Naive thymus-derived CD4-positive, alpha-beta T cell (primary cell): ENCODE data around the gene WTAP. TPM values are rescaled to one million over a fixed set of nuclear protein-coding genes. Genes with fewer than 3 reads are reported as not detected.

Experiments used
- ATAC-seq: fragments of 150-1000 bp; cut with Tn5 transposase; 2 replicates; pipeline ENCODE4 v1.10.0; 2021; ENCODE audit warnings: mild to moderate bottlenecking, moderate library complexity
- CTCF ChIA-PET: fragments of 350-600 bp; sonication (Branson Sonifier 250); formaldehyde crosslinking; loops from one replicate; lab custom pipeline; 2021; ENCODE audit warnings: antibody characterized with exemption; lab: Charles Lee
- POLR2A ChIA-PET: fragments of 350-600 bp; sonication (Branson Sonifier 250); formaldehyde crosslinking; loops from one replicate; lab custom pipeline; 2021; ENCODE audit warnings: antibody characterized with exemption, inconsistent platforms; lab: Charles Lee
- DNase-seq, 9 donors: peaks; one replicate each; pipeline versions ENCODE4 v3.0.0 to v3.0.0-alpha.2; 2020 to 2022; ENCODE audit warnings: mixed read lengths in 1 of 9
- H3K27ac ChIP-seq: one replicate; pipeline ENCODE4 v1.7.0; 2013; ENCODE audit warnings: mild to moderate bottlenecking, low read depth, low read length, moderate library complexity
- H3K27me3 ChIP-seq, 2 donors: one replicate each; pipeline ENCODE4 v1.7.0; 2013; ENCODE audit warnings: low read length in 2 of 2, mild to moderate bottlenecking in 2 of 2, moderate library complexity in 2 of 2; ENCODE audit not compliant: control insufficient read depth in 2 of 2, insufficient read depth in 2 of 2
- H3K36me3 ChIP-seq, 3 experiments: 1 replicate in 2 of 3; 2 replicates in 1 of 3; pipeline ENCODE4 v1.7.0; 2013; ENCODE audit warnings: low read length in 3 of 3, mild to moderate bottlenecking in 3 of 3, moderate library complexity in 1 of 3; ENCODE audit not compliant: insufficient read depth in 3 of 3, control insufficient read depth in 2 of 3
- H3K4me1 ChIP-seq, 2 donors: one replicate each; pipeline ENCODE4 v1.7.0; 2013; ENCODE audit warnings: low read length in 2 of 2, mild to moderate bottlenecking in 2 of 2, moderate library complexity in 1 of 2; ENCODE audit not compliant: control insufficient read depth in 2 of 2, insufficient read depth in 2 of 2
- H3K4me3 ChIP-seq: 2 replicates; pipeline ENCODE4 v1.7.0; 2013; ENCODE audit warnings: mild to moderate bottlenecking, low read length
- H3K9me3 ChIP-seq, 3 experiments: 1 replicate in 2 of 3; 2 replicates in 1 of 3; pipeline ENCODE4 v1.7.0; 2013; ENCODE audit warnings: low read length in 3 of 3; ENCODE audit not compliant: control insufficient read depth in 2 of 3
- H3K27ac Mint-ChIP-seq, 9 donors: one replicate each; pipeline ENCODE4 v1.8.0; 2020 to 2022; ENCODE audit warnings: mixed read lengths in 9 of 9, mild to moderate bottlenecking in 8 of 9, moderate library complexity in 5 of 9, inconsistent platforms in 2 of 9
- H3K27me3 Mint-ChIP-seq, 5 donors: one replicate each; pipeline ENCODE4 v1.8.0; 2021 to 2022; ENCODE audit warnings: mixed read lengths in 5 of 5, mild to moderate bottlenecking in 1 of 5
- H3K36me3 Mint-ChIP-seq, 5 donors: one replicate each; pipeline ENCODE4 v1.8.0; 2020 to 2022; ENCODE audit warnings: mixed read lengths in 5 of 5, mild to moderate bottlenecking in 3 of 5, inconsistent platforms in 1 of 5
- H3K4me1 Mint-ChIP-seq, 7 donors: one replicate each; pipeline ENCODE4 v1.8.0; 2020 to 2022; ENCODE audit warnings: mixed read lengths in 7 of 7, mild to moderate bottlenecking in 3 of 7, inconsistent platforms in 1 of 7
- H3K4me3 Mint-ChIP-seq, 10 donors: one replicate each; pipeline ENCODE4 v1.8.0; 2020 to 2022; ENCODE audit warnings: mild to moderate bottlenecking in 10 of 10, mixed read lengths in 10 of 10, moderate library complexity in 6 of 10, inconsistent platforms in 2 of 10
- H3K9me3 Mint-ChIP-seq, 11 donors: one replicate each; pipeline ENCODE4 v1.8.0; 2020 to 2022; ENCODE audit warnings: mixed read lengths in 11 of 11, mild to moderate bottlenecking in 4 of 11, inconsistent platforms in 1 of 11, moderate library complexity in 1 of 11
- intact Hi-C, 2 donors: fragments of 100-400 bp; cut with micrococcal nuclease; formaldehyde crosslinking; loops; one replicate each; pipeline ENCODE4 v1.15.1; 2023
- polyA plus RNA-seq, 2 donors: library from polyadenylated mRNA; unstranded; fragments of 300-500 nt; fragmentation: Illumina TruSeq; gene quantifications; one replicate each; pipeline ENCODE4 v1.2.3, GENCODE V29; 2021
- total RNA-seq, 6 experiments: library from RNA in 5 of 6; stranded (reverse) in 5 of 6; gene quantifications; 1 replicate in 5 of 6; 2 replicates in 1 of 6; pipeline ENCODE4 v1.2.3 and lab custom pipeline; 2021 to 2026

WTAP gene
- total and polyA plus RNA-seq, 7 experiments from 2014 or later, result 117 to 152 (median 133) TPM

DNA sequence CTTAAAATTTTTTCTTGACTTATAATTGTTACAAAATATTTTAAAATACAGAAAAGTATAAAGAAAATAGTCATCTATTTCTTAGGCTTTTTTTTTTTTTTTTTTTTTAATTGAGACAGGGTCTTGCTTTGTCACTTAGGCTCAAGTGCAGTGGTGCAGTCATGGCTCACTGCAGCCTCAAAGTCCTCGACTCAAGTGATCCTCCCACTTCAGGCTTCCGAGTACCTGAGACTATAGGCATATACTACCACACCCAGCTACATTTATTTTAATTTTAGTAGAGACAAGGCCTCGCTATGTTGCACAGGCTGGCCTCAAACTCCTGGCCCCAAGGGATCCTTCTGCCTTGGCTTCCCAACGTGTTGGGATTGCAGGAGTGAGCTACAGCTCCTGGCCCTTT, 29.2 kb downstream of the WTAP start:
- H3K4me3 ChIP-seq, result no peak overlapping the region
- ATAC-seq, result no peak
- H3K27me3 ChIP-seq, result no peaks in the 10 kb centered on the region
- Mint-ChIP-seq H3K27me3 (no peaks in the 10 kb centered on the region), H3K36me3 (peaks cover 4 to 34% (median 31%) of the 10 kb centered on the region in 5 donors), H3K27ac (peak overlapping the region in 2 of 9 donors; percentile 26 to 51), H3K4me1 (peaks cover 10 to 37% (median 22%) of the 10 kb centered on the region in 7 donors), H3K9me3 (no peaks in the 10 kb centered on the region), H3K4me3 (no peak overlapping the region)
- H3K4me1 ChIP-seq, result peaks cover 0 to 6% of the 10 kb centered on the region in 2 donors
- DNase-seq, result no peak
- intact Hi-C loops, result no loop called here
- no peak overlapping the region for H3K27ac ChIP-seq
- CTCF ChIA-PET, result interaction anchor here (0.6 kb wide), 2 partner anchors 16 to 34 kb away, joined by 3 read pairs; partner anchors contain the start of gene MRPL18
- POLR2A ChIA-PET, result interaction anchor here (1.2 kb wide), 1 partner anchor 28 kb away, joined by 3 read pairs; no protein-coding TSS in a partner anchor
- H3K36me3 ChIP-seq, result peaks cover 9 to 46% (median 28%) of the 10 kb centered on the region in 3 experiments
- H3K9me3 ChIP-seq, result no peaks in the 10 kb centered on the region

DNA sequence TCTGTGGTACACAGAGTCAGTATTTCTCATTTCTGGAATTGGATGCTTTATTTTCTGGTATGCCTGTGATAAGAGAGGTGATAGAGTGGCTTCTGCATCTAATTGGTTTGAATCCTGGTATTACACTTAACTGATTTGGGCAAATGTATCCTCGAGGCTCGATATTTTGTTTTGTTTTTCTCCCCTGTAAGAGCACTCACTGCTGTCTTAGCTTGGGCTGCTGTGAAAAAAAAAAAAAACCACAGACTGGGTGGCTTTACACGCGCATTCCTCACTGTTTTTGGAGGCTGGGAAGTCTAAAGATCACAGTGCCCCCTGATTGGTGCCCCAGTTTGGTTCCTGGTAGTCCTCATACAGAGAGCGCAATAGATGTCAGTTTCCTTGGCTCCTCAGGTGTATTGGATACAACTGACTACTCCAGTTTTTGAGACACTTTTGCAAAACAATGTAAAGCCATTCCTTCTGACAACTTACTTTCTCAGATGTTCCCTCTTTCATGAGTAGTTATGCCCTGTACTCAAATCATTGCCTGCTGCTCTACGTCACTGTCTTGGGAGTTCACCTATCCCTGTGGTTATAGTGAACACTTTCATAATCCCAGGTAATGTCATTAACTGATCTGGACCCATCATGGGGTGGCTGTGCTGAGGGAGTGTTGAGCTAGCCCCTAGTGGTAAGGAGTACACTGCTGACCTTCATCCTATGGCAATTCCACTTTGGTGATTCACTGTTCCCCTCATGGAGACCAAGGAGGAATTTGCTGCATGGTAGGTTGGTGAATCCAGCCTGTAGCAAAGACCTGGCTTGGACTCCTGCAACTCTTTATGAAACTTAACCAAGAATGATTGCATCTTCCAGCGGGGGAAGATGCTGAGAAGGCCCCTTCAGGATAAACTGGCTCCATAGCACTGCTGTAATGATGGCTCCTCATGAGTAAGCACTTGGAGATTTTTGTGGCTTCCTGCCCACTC, 31.0 kb downstream of the WTAP start:
- Mint-ChIP-seq H3K4me3 (peak overlapping the region in 1 of 10 donors; percentile 29), H3K4me1 (peaks cover 16 to 44% (median 30%) of the 10 kb centered on the region in 7 donors), H3K36me3 (peaks cover 4 to 31% (median 28%) of the 10 kb centered on the region in 5 donors), H3K9me3 (no peaks in the 10 kb centered on the region), H3K27me3 (no peaks in the 10 kb centered on the region), H3K27ac (peak overlapping the region in 7 of 9 donors; percentile 27 to 76 (median 54))
- ATAC-seq (no peak), DNase-seq (no peak)
- CTCF ChIA-PET, result no interaction called here
- H3K27ac ChIP-seq, result peak overlapping the region; percentile 4
- H3K36me3 ChIP-seq, result peaks cover 4 to 45% (median 16%) of the 10 kb centered on the region in 3 experiments
- no peak overlapping the region for H3K4me3 ChIP-seq
- no peaks in the 10 kb centered on the region for H3K27me3 ChIP-seq
- no peaks in the 10 kb centered on the region for H3K9me3 ChIP-seq
- intact Hi-C loops, result loop anchor here in 1 of 2 donors (2.0 kb wide), 1 partner anchor 18 kb away; no protein-coding TSS in a partner anchor
- H3K4me1 ChIP-seq, result peaks cover 6 to 15% of the 10 kb centered on the region in 2 donors
- POLR2A ChIA-PET, result interaction anchor here (0.6 kb wide), 1 partner anchor 78 kb away, joined by 3 read pairs; no protein-coding TSS in a partner anchor

DNA sequence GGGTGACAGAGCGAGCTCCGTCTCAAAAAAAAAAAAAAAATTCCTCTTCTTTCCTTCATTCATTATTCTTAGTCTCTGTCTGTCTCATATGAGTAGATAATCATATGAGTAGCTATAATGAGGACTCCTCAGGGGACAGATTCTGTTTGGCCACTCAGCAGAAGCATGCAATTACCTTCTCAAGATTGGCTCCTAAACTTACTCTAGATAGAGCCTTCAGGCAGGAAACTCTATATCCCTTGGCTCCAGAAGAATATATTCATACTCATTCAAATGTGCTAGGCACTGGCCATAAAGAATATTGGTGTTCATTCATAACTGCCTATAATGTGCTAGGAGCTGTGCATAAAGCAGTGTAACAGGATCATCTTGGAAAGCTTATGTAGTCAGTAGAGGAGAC, 32.3 kb downstream of the WTAP start:
- Mint-ChIP-seq H3K4me3 (peak overlapping the region in 9 of 10 donors; percentile 0 to 49 (median 30)), H3K4me1 (peaks cover 21 to 43% (median 33%) of the 10 kb centered on the region in 7 donors), H3K9me3 (no peaks in the 10 kb centered on the region), H3K36me3 (peaks cover 4 to 31% (median 19%) of the 10 kb centered on the region in 5 donors), H3K27ac (peak overlapping the region; percentile 6 to 85 (median 47)), H3K27me3 (no peaks in the 10 kb centered on the region)
- peak overlapping the region; percentile 19 for H3K27ac ChIP-seq
- H3K9me3 ChIP-seq, result no peaks in the 10 kb centered on the region
- no peak overlapping the region for H3K4me3 ChIP-seq
- no peaks in the 10 kb centered on the region for H3K27me3 ChIP-seq
- H3K4me1 ChIP-seq, result peaks cover 6 to 15% of the 10 kb centered on the region in 2 donors
- POLR2A ChIA-PET, result interaction anchor here (1.0 to 8.3 kb wide), 8 partner anchors 10 to 67 kb away, joined by 3 to 101 read pairs (median 20); partner anchors contain the start of genes MRPL18, SOD2, TCP1 and WTAP
- H3K36me3 ChIP-seq, result peaks cover 0 to 34% (median 7%) of the 10 kb centered on the region in 3 experiments
- no peak for ATAC-seq
- intact Hi-C loops, result loop anchor here (2.0 to 5.0 kb wide), 2 partner anchors 19 to 1592 kb away; partner anchors contain the start of genes GTF2H5 (in 1 of the 2) and SERAC1 (in 1 of the 2)
- DNase-seq, result no peak
- CTCF ChIA-PET, result interaction anchor here (0.6 to 1.2 kb wide), 2 partner anchors 30 to 676 kb away, joined by 3 to 4 read pairs; partner anchors contain the start of gene TCP1

DNA sequence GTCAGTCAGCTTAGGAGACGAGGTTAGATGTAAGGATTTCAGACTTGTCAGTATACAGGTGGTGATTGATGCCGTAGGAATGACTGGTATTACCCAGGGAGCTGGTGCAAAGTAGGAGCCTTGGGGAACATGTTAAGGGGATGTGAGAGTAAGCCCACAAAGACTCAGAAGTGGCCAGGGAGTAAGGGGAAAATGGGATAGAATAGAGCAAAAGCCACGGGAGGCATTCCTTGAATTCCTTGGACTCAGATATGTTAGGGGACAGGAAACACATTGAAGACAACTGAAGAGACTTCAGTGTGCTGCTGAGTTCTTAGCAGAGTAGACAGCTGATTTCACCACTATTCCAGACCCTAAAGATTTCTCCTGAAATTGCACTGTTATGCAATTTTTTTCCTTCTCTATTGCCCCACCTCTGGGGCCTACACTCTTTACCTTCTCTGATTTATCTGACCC, 33.3 kb downstream of the WTAP start:
- CTCF ChIA-PET, result interaction anchor here (1.0 to 1.8 kb wide), 2 partner anchors 34 to 70 kb away, joined by 3 to 7 read pairs; partner anchors contain the start of gene WTAP
- ATAC-seq, result no peak
- peak overlapping the region; percentile 93 to 99 (median 97) for H3K27ac Mint-ChIP-seq
- intact Hi-C loops, result loop anchor here in 1 of 2 donors (5.0 kb wide), 1 partner anchor 1593 kb away; the partner anchor contains the start of genes GTF2H5 and SERAC1
- H3K4me1 Mint-ChIP-seq, result peaks cover 23 to 41% (median 34%) of the 10 kb centered on the region in 7 donors
- Histone ChIP-seq H3K27me3 (no peaks in the 10 kb centered on the region), H3K9me3 (no peaks in the 10 kb centered on the region), H3K36me3 (peaks cover 0 to 26% (median 0%) of the 10 kb centered on the region in 3 experiments), H3K4me3 (peak overlapping the region; percentile 99), H3K4me1 (peaks cover 6 to 15% of the 10 kb centered on the region in 2 donors), H3K27ac (peak overlapping the region; percentile 98)
- H3K36me3 Mint-ChIP-seq, result peaks cover 4 to 28% (median 13%) of the 10 kb centered on the region in 5 donors
- no peak for DNase-seq
- H3K9me3 Mint-ChIP-seq, result no peaks in the 10 kb centered on the region
- POLR2A ChIA-PET, result interaction anchor here (1.3 to 8.3 kb wide), 10 partner anchors 9 to 68 kb away, joined by 3 to 101 read pairs (median 10); partner anchors contain the start of genes MRPL18, SOD2, TCP1 and WTAP
- no peaks in the 10 kb centered on the region for H3K27me3 Mint-ChIP-seq
- peak overlapping the region; percentile 84 to 97 (median 94) for H3K4me3 Mint-ChIP-seq

DNA sequence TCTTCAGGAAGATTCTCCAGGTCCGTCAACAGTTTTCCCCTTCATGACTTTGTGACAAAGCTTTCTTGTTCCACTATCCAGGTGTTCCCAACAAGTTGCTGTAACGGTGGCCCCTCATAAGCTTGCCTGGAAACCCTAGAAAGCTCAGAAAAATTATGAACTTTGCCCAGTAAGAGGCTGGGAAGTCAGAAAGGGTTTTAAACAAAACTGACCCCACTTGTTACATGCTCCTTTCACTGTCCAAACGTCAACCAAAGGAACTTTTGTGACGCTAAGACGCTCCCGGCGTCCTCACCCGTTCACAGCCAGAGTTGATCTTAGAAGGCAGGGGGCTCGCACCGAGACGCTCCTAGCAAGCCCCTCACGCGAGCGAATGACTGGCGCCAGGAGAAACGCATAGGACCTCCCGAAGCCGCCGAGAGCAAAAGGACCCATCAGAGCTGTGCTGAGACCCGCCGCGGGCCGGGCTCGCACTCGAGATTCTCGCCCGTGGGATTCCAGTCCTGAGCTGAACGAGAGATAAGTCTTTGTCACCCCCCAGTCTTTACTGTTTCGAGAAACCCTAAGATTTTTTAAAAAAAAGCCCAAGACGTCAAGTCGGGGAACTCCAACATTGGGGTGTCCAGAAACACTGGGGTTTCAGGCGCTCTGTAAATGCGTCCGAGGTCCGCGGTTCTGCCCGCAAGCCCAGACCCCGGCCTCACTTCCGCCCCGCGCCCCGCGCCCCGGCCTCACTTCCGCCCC, 34.0 kb downstream of the WTAP start:
- Histone ChIP-seq H3K27me3 (no peaks in the 10 kb centered on the region), H3K27ac (peak overlapping the region; percentile 98), H3K9me3 (no peaks in the 10 kb centered on the region), H3K36me3 (peaks cover 0 to 29% (median 0%) of the 10 kb centered on the region in 3 experiments), H3K4me1 (peaks cover 6 to 15% of the 10 kb centered on the region in 2 donors), H3K4me3 (peak overlapping the region; percentile 99)
- Mint-ChIP-seq H3K27ac (peak overlapping the region; percentile 93 to 99 (median 97)), H3K4me1 (peaks cover 23 to 42% (median 34%) of the 10 kb centered on the region in 7 donors), H3K4me3 (peak overlapping the region; percentile 84 to 97 (median 94)), H3K27me3 (no peaks in the 10 kb centered on the region), H3K9me3 (no peaks in the 10 kb centered on the region), H3K36me3 (peaks cover 4 to 23% (median 11%) of the 10 kb centered on the region in 5 donors)
- intact Hi-C loops, result loop anchor here in 1 of 2 donors (5.0 kb wide), 1 partner anchor 1594 kb away; the partner anchor contains the start of genes GTF2H5 and SERAC1
- ATAC-seq (no peak), DNase-seq (peak in 1 of 9 donors; percentile 42)
- CTCF ChIA-PET, result interaction anchor here (1.0 to 1.8 kb wide), 3 partner anchors 28 to 71 kb away, joined by 3 to 7 read pairs (median 6); partner anchors contain the start of genes MRPL18, TCP1 and WTAP
- POLR2A ChIA-PET, result interaction anchor here (0.7 to 8.3 kb wide), 15 partner anchors 10 to 220 kb away, joined by 3 to 101 read pairs (median 5); partner anchors contain the start of genes MRPL18, SOD2, TCP1 and WTAP
